H1 (cell line): Measurements from ENCODE around the gene SEC14L5. TPM values are rescaled to one million over a fixed set of nuclear protein-coding genes. Genes with fewer than 3 reads are reported as not detected.

Experiments
- SIX5 ChIP-seq: IDR thresholded peaks from 2 replicates; pipeline ENCODE4 v1.6.1; 2011; ENCODE audit warnings: mild to moderate bottlenecking, low read depth, low read length
- TAF7 ChIP-seq: optimal IDR thresholded peaks from 2 replicates; pipeline ENCODE3; 2011; ENCODE audit warnings: low read depth, mild to moderate bottlenecking, inconsistent platforms, low read length, moderate library complexity, borderline replicate concordance
- TBP ChIP-seq: IDR thresholded peaks from 2 replicates; pipeline ENCODE4 v1.6.1; 2011; ENCODE audit warnings: low read depth, low read length, improper control_type of control experiment
- polyA plus RNA-seq, 7 experiments: library from polyadenylated mRNA; depleted of rRNA in 3 of 7; stranded (reverse) in 5 of 7; unstranded in 2 of 7; fragments of >200 nt in 5 of 7; fragments of 200-250 nt in 2 of 7; gene quantifications; 1 replicate in 5 of 7; 2 replicates in 1 of 7; 4 replicates in 1 of 7; pipeline versions ENCODE4 v1.2.1 to v1.2.3, GENCODE V29; 2011 to 2013; ENCODE audit warnings: missing spikeins in 2 of 7, mixed read lengths in 2 of 7
- total RNA-seq: library from RNA; stranded (reverse); fragmentation: NEBNext Ultra II Directional; extraction: Animal tissue kit (Norgen Biotek cat#: 25700); gene quantifications from 2 replicates; pipeline ENCODE4 v1.2.1, GENCODE V29; 2021

SEC14L5 gene
- total and polyA plus RNA-seq, 2 of the 8 experiments (the other 6 are each of a cell fraction or from before 2014, with no cell fraction given), result 1.9 to 3.0 TPM

- TF ChIP-seq SIX5, result peak; percentile 44
- peak; percentile 84 for TF ChIP-seq TAF7
- peak; percentile 76 for TF ChIP-seq TBP
Measured at GRCh38 chr16:5033256-5034166, 75.4 kb downstream of the SEC14L5 start, which contains the start of gene NAGPA (continued).
